ENCODE measurements around the gene PNMA8A. TPM values are rescaled to one million over a fixed set of nuclear protein-coding genes. Genes with fewer than 3 reads are reported as not detected.

The PNMA8A gene
- total and polyA plus RNA-seq, 2 of the 8 experiments (the other 6 are each of a cell fraction or from before 2014, with no cell fraction given): 10.0 to 22.8 TPM

DNA sequence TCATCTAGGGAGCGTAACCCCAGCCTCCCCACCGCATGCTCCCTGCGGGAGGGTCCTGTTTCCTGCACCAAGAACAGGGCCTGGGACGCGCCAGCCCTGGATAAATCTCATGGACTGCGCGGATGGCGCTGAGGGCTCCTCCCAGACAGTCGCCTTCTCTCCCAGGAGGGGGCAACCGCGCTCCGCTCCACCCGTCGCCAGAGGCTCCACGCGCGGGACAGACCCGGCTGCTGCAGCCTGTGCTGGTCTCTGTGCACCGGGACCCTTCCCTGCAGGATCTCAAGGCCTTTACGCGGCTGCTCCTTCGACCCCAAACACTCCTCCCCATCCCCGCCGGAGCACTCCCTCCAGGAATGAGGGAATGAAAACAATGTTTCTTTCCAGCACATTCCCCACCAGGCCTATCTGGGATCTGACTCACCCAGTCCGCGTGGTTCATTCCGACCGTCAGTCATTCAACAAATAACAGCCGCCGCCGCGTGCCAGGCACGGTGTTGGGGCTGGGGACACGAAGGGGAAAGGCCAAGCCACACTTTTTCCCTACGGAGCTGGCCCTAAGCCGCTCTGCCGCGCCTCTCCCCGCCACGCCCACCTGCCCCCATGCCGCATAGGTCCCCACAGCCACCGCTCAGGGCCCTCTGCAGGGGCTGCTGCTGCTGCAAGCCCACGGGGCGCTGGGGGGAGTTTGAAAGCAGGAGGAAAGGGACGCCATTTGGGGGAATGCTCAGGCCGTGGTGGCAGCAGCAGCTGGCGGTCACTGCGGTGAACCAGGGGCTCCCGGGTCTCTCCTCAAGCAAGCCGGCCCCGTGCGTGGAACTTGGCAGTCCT is 18.3 kb upstream of the PNMA8A start (continued):
- no peak for TF ChIP-seq POLR2A (IDR thresholded peaks at IDR 0.05; ENCODE audit: control extremely low read depth in 1 of 2, low read depth in 2 of 2, low read length in 2 of 2)
- TF ChIP-seq, protein P1, sequence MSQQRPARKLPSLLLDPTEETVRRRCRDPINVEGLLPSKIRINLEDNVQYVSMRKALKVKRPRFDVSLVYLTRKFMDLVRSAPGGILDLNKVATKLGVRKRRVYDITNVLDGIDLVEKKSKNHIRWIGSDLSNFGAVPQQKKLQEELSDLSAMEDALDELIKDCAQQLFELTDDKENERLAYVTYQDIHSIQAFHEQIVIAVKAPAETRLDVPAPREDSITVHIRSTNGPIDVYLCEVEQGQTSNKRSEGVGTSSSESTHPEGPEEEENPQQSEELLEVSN (IDR thresholded peaks at IDR 0.05): peak; percentile 73
- TF ChIP-seq TBP (IDR thresholded peaks at IDR 0.05; ENCODE audit: low read depth, low read length): no peak
- peak; percentile 88 for TF ChIP-seq KDM4A (IDR thresholded peaks at IDR 0.05; ENCODE audit: low read depth, low read length, severe bottlenecking)
- peak; percentile 28 for TF ChIP-seq ASH2L (IDR thresholded peaks at IDR 0.05; ENCODE audit: low read length)
- TF ChIP-seq GTF2F1 (IDR thresholded peaks at IDR 0.05; ENCODE audit: borderline replicate concordance, low read depth, low read length): no peak
- no peak for TF ChIP-seq KDM1A (IDR thresholded peaks at IDR 0.05; ENCODE audit: borderline replicate concordance, low read length)
- no peak for TF ChIP-seq NANOG (IDR thresholded peaks at IDR 0.05; ENCODE audit: insufficient read depth, low read depth, low read length, poor library complexity, severe bottlenecking)
- no peak for TF ChIP-seq JUND (IDR thresholded peaks at IDR 0.05; ENCODE audit: low read length)
- TF ChIP-seq CEBPB (IDR thresholded peaks at IDR 0.05; ENCODE audit: low read depth, low read length): no peak
- TF ChIP-seq POLR2AphosphoS5 (IDR thresholded peaks at IDR 0.05; ENCODE audit: low read depth, low read length): no peak
- TF ChIP-seq TAF7 (optimal IDR thresholded peaks at IDR 0.05; ENCODE audit: borderline replicate concordance, low read depth, low read length): no peak
- TF ChIP-seq, protein P2, sequence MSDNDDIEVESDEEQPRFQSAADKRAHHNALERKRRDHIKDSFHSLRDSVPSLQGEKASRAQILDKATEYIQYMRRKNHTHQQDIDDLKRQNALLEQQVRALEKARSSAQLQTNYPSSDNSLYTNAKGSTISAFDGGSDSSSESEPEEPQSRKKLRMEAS (IDR thresholded peaks at IDR 0.05): peak; percentile 82
- no peak for TF ChIP-seq CHD1 (IDR thresholded peaks at IDR 0.05; ENCODE audit: low read depth, low read length)
- TF ChIP-seq SP4 (IDR thresholded peaks at IDR 0.05; ENCODE audit: low read length): no peak
- TF ChIP-seq, protein P3, sequence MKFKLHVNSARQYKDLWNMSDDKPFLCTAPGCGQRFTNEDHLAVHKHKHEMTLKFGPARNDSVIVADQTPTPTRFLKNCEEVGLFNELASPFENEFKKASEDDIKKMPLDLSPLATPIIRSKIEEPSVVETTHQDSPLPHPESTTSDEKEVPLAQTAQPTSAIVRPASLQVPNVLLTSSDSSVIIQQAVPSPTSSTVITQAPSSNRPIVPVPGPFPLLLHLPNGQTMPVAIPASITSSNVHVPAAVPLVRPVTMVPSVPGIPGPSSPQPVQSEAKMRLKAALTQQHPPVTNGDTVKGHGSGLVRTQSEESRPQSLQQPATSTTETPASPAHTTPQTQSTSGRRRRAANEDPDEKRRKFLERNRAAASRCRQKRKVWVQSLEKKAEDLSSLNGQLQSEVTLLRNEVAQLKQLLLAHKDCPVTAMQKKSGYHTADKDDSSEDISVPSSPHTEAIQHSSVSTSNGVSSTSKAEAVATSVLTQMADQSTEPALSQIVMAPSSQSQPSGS (IDR thresholded peaks at IDR 0.05; ENCODE audit: low read length): no peak

All from H1 (cell line).